ENCODE results near the gene CRAMP1. TPM values are rescaled to one million over a fixed set of nuclear protein-coding genes. Genes with fewer than 3 reads are reported as not detected.

Gene CRAMP1
- total RNA-seq, 1 experiment from 2014 or later = 22.9 TPM

- ChIA-PET POLR2A (no interaction called here), RAD21 (ENCODE audit: low non-redundant PET in 1 of 2, low total read pairs in 2 of 2, uncharacterized antibody in 2 of 2, unreplicated experiment in 2 of 2) (no interaction called here), CTCF (no interaction called here)
- H3K36me3 ChIP-seq (ENCODE audit: control insufficient read depth in 1 of 2, insufficient read depth in 2 of 2, low read length in 2 of 2) = peaks cover 23 to 25% of the 10 kb centered on the region in 2 experiments
- TF ChIP-seq RAD21 (IDR thresholded peaks at IDR 0.05; ENCODE audit: low read depth) = no peak
- TF ChIP-seq TCF7L2 (IDR thresholded peaks at IDR 0.05; ENCODE audit: borderline replicate concordance, extremely low read depth, insufficient read depth, insufficient read length) = no peak
- TF ChIP-seq, protein P1, sequence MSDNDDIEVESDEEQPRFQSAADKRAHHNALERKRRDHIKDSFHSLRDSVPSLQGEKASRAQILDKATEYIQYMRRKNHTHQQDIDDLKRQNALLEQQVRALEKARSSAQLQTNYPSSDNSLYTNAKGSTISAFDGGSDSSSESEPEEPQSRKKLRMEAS (IDR thresholded peaks at IDR 0.05) = no peak
- TF ChIP-seq EZH2phosphoT487 (IDR thresholded peaks at IDR 0.05; ENCODE audit: borderline replicate concordance) = no peak
- TF ChIP-seq CBX3 (IDR thresholded peaks at IDR 0.05; ENCODE audit: low read depth) = no peak
- TF ChIP-seq CEBPB (IDR thresholded peaks at IDR 0.05; ENCODE audit: low read depth) = no peak
- TF ChIP-seq, protein P2, sequence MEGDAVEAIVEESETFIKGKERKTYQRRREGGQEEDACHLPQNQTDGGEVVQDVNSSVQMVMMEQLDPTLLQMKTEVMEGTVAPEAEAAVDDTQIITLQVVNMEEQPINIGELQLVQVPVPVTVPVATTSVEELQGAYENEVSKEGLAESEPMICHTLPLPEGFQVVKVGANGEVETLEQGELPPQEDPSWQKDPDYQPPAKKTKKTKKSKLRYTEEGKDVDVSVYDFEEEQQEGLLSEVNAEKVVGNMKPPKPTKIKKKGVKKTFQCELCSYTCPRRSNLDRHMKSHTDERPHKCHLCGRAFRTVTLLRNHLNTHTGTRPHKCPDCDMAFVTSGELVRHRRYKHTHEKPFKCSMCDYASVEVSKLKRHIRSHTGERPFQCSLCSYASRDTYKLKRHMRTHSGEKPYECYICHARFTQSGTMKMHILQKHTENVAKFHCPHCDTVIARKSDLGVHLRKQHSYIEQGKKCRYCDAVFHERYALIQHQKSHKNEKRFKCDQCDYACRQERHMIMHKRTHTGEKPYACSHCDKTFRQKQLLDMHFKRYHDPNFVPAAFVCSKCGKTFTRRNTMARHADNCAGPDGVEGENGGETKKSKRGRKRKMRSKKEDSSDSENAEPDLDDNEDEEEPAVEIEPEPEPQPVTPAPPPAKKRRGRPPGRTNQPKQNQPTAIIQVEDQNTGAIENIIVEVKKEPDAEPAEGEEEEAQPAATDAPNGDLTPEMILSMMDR (IDR thresholded peaks at IDR 0.05 in 2 of 3, conservative IDR thresholded peaks at IDR 0.05 in 1 of 3; ENCODE audit: borderline replicate concordance in 1 of 3, insufficient read depth in 1 of 3, low read depth in 2 of 3, low read length in 2 of 3) = no peak
- TF ChIP-seq, protein P3, sequence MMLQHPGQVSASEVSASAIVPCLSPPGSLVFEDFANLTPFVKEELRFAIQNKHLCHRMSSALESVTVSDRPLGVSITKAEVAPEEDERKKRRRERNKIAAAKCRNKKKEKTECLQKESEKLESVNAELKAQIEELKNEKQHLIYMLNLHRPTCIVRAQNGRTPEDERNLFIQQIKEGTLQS (IDR thresholded peaks at IDR 0.05) = no peak
- no peak for TF ChIP-seq EZH2 (IDR thresholded peaks at IDR 0.05)
- TF ChIP-seq REST (IDR thresholded peaks at IDR 0.05; ENCODE audit: low read depth) = no peak
- TF ChIP-seq ZNF274 (IDR thresholded peaks at IDR 0.05; ENCODE audit: low read depth, low read length) = no peak
- TF ChIP-seq JUND (IDR thresholded peaks at IDR 0.05) = no peak
- TF ChIP-seq FOSL1 (IDR thresholded peaks at IDR 0.05; ENCODE audit: low read depth) = no peak
- no peak for TF ChIP-seq SP1 (IDR thresholded peaks at IDR 0.05; ENCODE audit: low read depth)
- no peak for TF ChIP-seq POLR2A (IDR thresholded peaks at IDR 0.05; ENCODE audit: borderline replicate concordance, extremely low read depth, insufficient read depth, insufficient read length)
- no peak for TF ChIP-seq ZFX (IDR thresholded peaks at IDR 0.05)
- H3K79me2 ChIP-seq (ENCODE audit: insufficient read depth, low read length) = peaks cover 12% of the 10 kb centered on the region; the same call in 1 of the 2 replicates
- intact Hi-C loops (cut with micrococcal nuclease) = no loop called here
- H3K9me3 ChIP-seq (ENCODE audit: control insufficient read depth in 1 of 2, insufficient read depth in 1 of 2, low read depth in 1 of 2, low read length in 2 of 2) = no peaks in the 10 kb centered on the region
- no peak for ATAC-seq
- H2AFZ ChIP-seq (ENCODE audit: low read depth, low read length, poor library complexity, severe bottlenecking) = no peak overlapping the region
- H3K27ac ChIP-seq (ENCODE audit: low read depth, low read length) = no peak overlapping the region
- H3K4me3 ChIP-seq (replicated peaks in 1 of 2; ENCODE audit: low read depth in 1 of 2, low read length in 2 of 2) = no peak overlapping the region
- H3K27me3 ChIP-seq (ENCODE audit: insufficient read depth, low read length) = no peaks in the 10 kb centered on the region
- H3K4me2 ChIP-seq (ENCODE audit: low read length) = no peak overlapping the region
- no TSS peak for BruUV-seq (replicated peaks)
- H3K9ac ChIP-seq (ENCODE audit: low read length) = no peak overlapping the region
- H4K20me1 ChIP-seq (ENCODE audit: insufficient read depth) = no peaks in the 10 kb centered on the region
- H3K4me1 ChIP-seq (ENCODE audit: control insufficient read depth in 1 of 2, insufficient read depth in 2 of 2, low read length in 2 of 2) = no peaks in the 10 kb centered on the region
- no peak for DNase-seq (ENCODE audit: low read depth, low spot score)
- H3K9me2 ChIP-seq (ENCODE audit: insufficient read depth) = no peaks in the 10 kb centered on the region
Measured at GRCh38 chr16:1639860-1640259, 27.7 kb downstream of the CRAMP1 start.
